ENCODE results near the gene NMT2. TPM values are rescaled to one million over a fixed set of nuclear protein-coding genes. Genes with fewer than 3 reads are reported as not detected.

Gene NMT2
- total RNA-seq (ENCODE audit: low replicate concordance): 18.3 and 107 TPM in 2 replicates

DNA sequence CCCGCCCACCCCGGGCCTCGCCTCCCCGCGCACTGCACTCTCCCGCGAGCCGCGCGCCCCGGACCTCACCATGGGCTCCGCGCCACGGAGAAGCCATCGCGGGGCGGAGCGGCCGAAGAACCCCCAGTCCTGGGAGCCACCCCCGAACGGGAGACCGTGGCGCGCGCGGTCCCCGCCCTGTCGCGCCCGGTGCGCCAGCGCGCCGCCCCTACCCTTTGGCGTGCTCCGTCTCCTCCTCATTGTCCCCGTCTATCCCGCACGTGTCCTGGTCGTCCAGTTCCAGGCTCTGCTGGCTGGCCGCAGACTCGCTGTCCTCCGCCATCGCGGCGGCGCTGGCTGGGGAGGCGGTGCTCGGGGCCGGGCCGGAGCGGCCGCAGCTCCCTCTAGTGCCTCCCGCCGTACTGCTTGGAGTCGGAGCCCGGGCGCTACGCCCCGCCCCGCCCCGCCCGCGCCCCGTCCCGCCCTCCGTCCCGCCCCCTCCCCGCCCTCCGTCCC is at the start of gene NMT2:
Gene NMT2, minus strand, starts transcription at position 403 of the 495 bp plus-strand sequence. Its CDS starts 81 bp downstream, at position 322.
- H3K4me3 ChIP-seq (ENCODE audit: low read depth, low read length): peak within 1 kb of the TSS; percentile 96
- DNase-seq (ENCODE audit: low read depth): no peak
- TF ChIP-seq CTCF (IDR thresholded peaks at IDR 0.05; ENCODE audit: insufficient read depth, low read length): peak; percentile 55

DNA sequence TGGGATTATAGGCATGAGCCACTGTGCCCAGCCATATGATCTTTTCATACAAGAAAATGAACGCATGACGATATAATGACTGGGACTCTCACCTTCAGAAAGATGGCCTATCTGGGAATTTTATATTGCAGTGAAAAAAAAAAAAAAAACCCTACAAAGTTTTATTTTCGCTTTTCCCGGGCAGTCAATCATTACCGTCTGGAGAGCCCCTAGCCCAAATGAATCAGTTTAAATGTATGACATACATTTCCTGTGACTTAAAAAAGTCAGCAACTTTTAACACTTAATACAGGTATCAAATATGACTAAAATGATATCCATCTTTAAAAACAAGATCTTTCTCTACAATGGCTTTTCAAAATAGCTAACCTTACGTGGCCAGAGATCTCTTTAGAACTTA is 48.2 kb upstream of the NMT2 start:
- no peak for DNase-seq (ENCODE audit: low read depth)
- TF ChIP-seq CTCF (IDR thresholded peaks at IDR 0.05; ENCODE audit: insufficient read depth, low read length): no peak
- H3K4me3 ChIP-seq (ENCODE audit: low read depth, low read length): no peak overlapping the region

DNA sequence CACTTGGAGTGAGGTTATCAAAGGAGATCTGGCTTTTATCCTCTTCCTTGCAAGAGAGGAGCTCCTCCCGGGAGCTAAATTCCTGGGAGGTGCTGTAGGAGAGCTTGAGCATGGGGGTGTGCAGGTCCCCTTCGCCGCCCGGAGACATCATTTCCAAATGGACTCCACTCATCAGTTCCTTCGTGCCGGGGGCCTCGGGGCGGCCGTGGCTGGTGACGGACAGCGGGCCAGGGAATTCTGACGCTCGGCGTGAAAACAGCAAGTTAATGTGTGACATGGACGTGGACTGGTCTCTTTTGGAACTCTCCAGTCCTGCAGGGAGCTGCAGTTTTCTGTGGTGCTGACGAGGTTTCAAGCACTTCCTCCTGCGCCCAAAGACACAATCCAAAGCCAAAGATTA is 45.7 kb upstream of the NMT2 start:
- H3K4me3 ChIP-seq (ENCODE audit: low read depth, low read length): no peak overlapping the region
- no peak for TF ChIP-seq CTCF (IDR thresholded peaks at IDR 0.05; ENCODE audit: insufficient read depth, low read length)
- no peak for DNase-seq (ENCODE audit: low read depth)

- TF ChIP-seq CTCF (IDR thresholded peaks at IDR 0.05; ENCODE audit: insufficient read depth, low read length): no peak
- no peak overlapping the region for H3K4me3 ChIP-seq (ENCODE audit: low read depth, low read length)
- DNase-seq (ENCODE audit: low read depth): no peak
Observed at GRCh38 chr10:15213461-15213861, 45.0 kb upstream of the NMT2 start.

GRCh38 chr10:15211464-15211979 is 43.0 kb upstream of the NMT2 start:
- DNase-seq (ENCODE audit: low read depth): peak; percentile 86
- no peak overlapping the region for H3K4me3 ChIP-seq (ENCODE audit: low read depth, low read length)
- no peak for TF ChIP-seq CTCF (IDR thresholded peaks at IDR 0.05; ENCODE audit: insufficient read depth, low read length)

DNA sequence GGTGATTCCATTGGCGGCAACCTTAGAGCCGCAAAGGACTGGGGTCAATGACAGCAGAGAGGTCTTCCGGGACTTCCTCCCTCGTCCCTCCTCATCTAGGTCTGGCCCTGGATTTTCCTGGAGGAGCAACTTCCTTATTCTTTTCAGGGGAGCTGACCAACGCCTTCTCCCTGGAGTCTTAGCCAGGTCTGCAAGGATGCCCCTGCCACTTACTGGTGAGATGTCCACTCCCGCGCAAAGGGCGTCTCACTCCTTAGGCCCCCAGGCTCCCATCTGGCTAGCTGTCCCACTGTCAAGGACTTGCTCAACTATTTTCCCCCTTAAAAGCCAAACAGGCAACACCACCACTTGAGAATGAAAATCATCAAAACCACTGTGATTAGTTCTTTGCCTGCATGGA is 42.0 kb upstream of the NMT2 start:
- TF ChIP-seq CTCF (IDR thresholded peaks at IDR 0.05; ENCODE audit: insufficient read depth, low read length): no peak
- H3K4me3 ChIP-seq (ENCODE audit: low read depth, low read length): no peak overlapping the region
- no peak for DNase-seq (ENCODE audit: low read depth)
